AG04450 (cell line): ENCODE measurements around the gene ATP6V1B1. TPM values are rescaled to one million over a fixed set of nuclear protein-coding genes. Genes with fewer than 3 reads are reported as not detected.

Source experiments
- CTCF ChIA-PET: fragments of 300-600, 350-600 bp; formaldehyde crosslinking; extraction: SDS; loops from one replicate; lab custom pipeline; 2022; ENCODE audit warnings: antibody characterized with exemption, inconsistent platforms; lab: Charles Lee
- POLR2A ChIA-PET: fragments of 350-600 bp; formaldehyde crosslinking; extraction: SDS; loops from one replicate; lab custom pipeline; 2021; ENCODE audit warnings: antibody characterized with exemption, inconsistent platforms; lab: Yijun Ruan, JAX
- DNase-seq: peaks from one replicate; pipeline ENCODE4 v3.0.0-alpha.2; 2011; ENCODE audit warnings: low read depth, low spot score
- H3K27ac ChIP-seq: one replicate; pipeline ENCODE4 v1.5.1; 2012; ENCODE audit warnings: low read depth, low read length, control low read depth
- H3K27me3 ChIP-seq: one replicate; pipeline ENCODE4 v1.6.0; 2012; ENCODE audit warnings: low read length; ENCODE audit not compliant: control insufficient read depth, insufficient read depth
- H3K4me3 ChIP-seq: 2 replicates; pipeline ENCODE4 v1.5.1; 2011; ENCODE audit warnings: mild to moderate bottlenecking, low read depth, low read length, control low read depth
- H3K9me3 ChIP-seq: 2 replicates; pipeline ENCODE4 v1.5.1; 2012; ENCODE audit warnings: low read length; ENCODE audit not compliant: control insufficient read depth, insufficient read depth
- polyA plus RNA-seq: library from polyadenylated mRNA; depleted of rRNA; stranded (reverse); fragments of >200 nt; gene quantifications from 2 replicates; pipeline ENCODE4 v1.2.3, GENCODE V29; 2011
- TF ChIP-seq, protein P1 (sequence below): IDR thresholded peaks from 2 replicates; pipeline ENCODE4 v1.5.1; 2011; ENCODE audit warnings: low read depth, low read length, control low read depth, inconsistent platforms

Gene ATP6V1B1
- polyA plus RNA-seq, 1 experiment: 0.82 TPM

DNA sequence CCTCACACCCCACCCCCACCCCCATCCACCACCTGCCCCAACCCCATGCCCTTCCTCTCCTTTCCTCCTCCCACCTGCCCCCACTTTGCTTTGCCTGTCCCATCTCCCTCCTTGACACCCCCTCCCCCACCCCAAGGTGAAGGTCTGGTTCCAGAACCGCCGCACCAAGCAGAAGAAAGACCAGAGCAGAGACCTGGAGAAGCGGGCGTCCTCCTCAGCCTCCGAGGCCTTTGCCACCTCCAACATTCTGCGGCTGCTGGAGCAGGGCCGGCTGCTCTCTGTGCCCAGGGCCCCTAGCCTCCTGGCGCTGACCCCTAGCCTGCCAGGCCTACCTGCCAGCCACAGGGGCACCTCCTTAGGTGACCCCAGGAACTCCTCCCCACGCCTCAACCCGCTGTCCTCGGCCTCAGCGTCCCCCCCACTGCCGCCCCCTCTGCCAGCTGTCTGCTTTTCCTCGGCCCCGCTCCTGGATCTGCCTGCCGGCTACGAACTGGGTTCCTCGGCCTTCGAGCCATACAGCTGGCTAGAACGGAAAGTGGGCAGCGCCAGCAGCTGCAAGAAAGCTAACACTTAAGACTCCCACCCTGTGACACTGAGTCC is 3.0 kb upstream of the ATP6V1B1 start:
- no peak for DNase-seq
- TF ChIP-seq, protein P1, sequence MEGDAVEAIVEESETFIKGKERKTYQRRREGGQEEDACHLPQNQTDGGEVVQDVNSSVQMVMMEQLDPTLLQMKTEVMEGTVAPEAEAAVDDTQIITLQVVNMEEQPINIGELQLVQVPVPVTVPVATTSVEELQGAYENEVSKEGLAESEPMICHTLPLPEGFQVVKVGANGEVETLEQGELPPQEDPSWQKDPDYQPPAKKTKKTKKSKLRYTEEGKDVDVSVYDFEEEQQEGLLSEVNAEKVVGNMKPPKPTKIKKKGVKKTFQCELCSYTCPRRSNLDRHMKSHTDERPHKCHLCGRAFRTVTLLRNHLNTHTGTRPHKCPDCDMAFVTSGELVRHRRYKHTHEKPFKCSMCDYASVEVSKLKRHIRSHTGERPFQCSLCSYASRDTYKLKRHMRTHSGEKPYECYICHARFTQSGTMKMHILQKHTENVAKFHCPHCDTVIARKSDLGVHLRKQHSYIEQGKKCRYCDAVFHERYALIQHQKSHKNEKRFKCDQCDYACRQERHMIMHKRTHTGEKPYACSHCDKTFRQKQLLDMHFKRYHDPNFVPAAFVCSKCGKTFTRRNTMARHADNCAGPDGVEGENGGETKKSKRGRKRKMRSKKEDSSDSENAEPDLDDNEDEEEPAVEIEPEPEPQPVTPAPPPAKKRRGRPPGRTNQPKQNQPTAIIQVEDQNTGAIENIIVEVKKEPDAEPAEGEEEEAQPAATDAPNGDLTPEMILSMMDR: no peak
- Histone ChIP-seq H3K27me3 (no peaks in the 10 kb centered on the region), H3K4me3 (no peak overlapping the region), H3K27ac (no peak overlapping the region), H3K9me3 (no peaks in the 10 kb centered on the region; the same call in 1 of the 2 replicates)
- ChIA-PET POLR2A (no interaction called here), CTCF (interaction anchor here (1.0 to 7.1 kb wide), 4 partner anchors 9 to 61 kb away, joined by 4 to 45 read pairs (median 14); no protein-coding TSS in a partner anchor)

DNA sequence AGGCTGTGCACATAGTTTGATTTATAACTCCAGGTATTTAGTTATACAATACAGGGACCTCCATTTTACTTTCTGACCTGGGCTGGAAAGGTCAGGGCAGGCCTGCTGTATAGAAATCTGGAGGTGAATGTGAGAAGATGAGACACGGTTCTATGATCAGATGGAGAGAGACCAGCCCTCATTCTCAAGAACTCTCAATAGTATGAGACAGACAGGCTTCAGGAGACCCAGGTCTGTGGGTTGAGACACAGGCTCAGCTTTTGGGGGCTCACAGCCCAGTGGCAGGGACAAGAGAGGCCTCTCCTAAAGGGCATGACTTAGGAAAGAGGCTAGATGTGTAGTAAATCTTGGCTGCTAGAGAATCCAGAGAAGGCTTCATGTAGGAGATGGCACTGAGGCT is 719 bp upstream of the ATP6V1B1 start:
- Histone ChIP-seq H3K27ac (no peak overlapping the region), H3K9me3 (no peaks in the 10 kb centered on the region; the same call in 1 of the 2 replicates), H3K4me3 (no peak overlapping the region), H3K27me3 (no peaks in the 10 kb centered on the region)
- POLR2A ChIA-PET: no interaction called here
- CTCF ChIA-PET: interaction anchor here (2.2 to 7.1 kb wide), 3 partner anchors 12 to 64 kb away, joined by 7 to 45 read pairs (median 20); no protein-coding TSS in a partner anchor
- TF ChIP-seq, protein P1: no peak
- no peak for DNase-seq

DNA sequence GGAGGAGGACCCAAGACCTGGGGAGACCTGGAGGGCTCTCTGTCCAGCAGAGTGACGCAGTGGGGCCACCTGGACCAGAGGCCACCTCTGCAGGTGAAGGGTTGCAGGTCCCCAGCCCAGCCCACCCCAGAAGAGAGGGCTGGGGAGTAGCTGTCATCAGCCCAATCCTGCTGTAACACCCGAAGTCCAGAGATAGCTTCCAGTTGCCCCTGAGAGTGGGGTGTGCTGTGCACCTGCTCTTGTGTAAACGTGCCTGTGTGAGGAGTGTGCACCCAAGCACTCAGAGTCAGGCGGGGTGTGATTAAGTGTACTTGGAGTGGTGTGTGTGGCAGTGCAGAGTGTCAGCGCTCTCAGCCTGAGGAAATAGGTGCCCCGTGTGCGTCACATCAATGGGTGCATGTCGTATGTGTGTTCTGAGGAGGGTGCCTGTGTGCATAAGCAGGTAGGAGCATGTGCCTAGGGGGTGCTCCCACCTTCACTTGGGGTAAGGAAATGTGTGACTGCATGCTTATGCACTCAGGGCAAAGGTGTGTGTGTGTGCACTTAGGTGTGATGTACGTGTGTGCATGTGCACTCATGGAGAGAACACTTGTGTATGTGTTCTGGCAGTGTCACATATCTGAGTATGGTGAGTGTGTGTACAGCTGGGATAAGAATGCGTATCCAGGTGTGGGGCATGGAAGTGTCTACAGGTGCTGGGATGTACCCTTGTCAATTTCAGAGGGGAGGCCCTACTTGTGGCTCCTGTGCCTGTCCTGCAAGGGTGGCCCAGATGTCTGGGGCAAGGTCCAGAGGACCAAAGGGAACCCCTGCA is 672 bp downstream of the ATP6V1B1 start:
- Histone ChIP-seq H3K9me3 (no peaks in the 10 kb centered on the region; the same call in 1 of the 2 replicates), H3K27me3 (no peaks in the 10 kb centered on the region), H3K4me3 (no peak overlapping the region), H3K27ac (no peak overlapping the region)
- TF ChIP-seq, protein P1: no peak
- ChIA-PET POLR2A (no interaction called here), CTCF (interaction anchor here (3.6 to 7.1 kb wide), 2 partner anchors 11 to 16 kb away, joined by 20 to 45 read pairs; no protein-coding TSS in a partner anchor)
- no peak for DNase-seq

DNA sequence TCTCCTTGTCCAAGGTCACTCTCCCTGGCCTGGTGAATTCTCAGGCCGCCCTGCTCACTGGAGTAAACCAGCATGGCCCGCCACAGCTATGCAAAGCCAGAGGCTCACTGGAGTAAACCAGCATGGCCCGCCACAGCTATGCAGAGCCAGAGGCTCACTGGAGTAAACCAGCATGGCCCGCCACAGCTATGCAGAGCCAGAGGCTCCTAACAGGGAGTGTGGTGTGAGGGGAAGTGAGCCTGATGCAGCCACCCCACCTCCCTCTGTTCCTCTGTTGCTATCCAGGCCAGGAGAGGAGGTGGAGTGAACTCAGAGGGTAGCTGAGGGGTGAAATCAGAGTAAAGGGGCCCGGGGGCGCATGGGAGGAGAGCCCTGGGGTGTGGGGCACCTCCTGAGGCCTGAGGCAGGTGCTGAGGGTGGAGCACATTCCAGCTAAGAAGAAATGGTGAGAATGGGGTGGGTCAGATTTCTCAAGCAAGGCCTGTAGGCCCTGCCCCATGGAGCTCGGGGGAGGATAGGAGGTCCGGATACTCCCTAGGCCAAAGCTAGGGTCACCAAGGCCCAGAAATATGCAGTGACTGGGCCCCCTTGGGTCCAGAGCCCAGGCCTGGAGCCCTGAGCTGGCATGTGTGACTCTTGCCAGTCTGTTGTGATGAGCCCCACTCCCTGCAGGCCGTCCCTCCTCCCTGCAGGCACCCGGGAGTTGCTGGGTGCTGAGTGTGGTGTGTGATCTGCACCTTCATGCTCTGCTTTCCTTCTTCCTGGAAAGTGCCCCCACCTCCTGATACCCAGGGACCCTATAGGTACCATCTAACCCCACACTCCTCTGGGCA is 1.5 kb downstream of the ATP6V1B1 start:
- Histone ChIP-seq H3K27ac (no peak overlapping the region), H3K9me3 (no peaks in the 10 kb centered on the region; the same call in 1 of the 2 replicates), H3K27me3 (no peaks in the 10 kb centered on the region), H3K4me3 (no peak overlapping the region)
- no peak for DNase-seq
- POLR2A ChIA-PET: no interaction called here
- TF ChIP-seq, protein P1: no peak
- CTCF ChIA-PET: interaction anchor here (7.1 kb wide), 1 partner anchor 10 kb away, joined by 45 read pairs; no protein-coding TSS in a partner anchor
